ENCODE results near the gene KLLN.
A peak's percentile ranks its signal among the peaks of the same experiment; 100 is the strongest.
"Not testable (repeated sequence)": the region's sequence is repeated elsewhere in the genome, so short reads cannot be mapped to it uniquely, and the experiment has no call there.

KLLN gene

DNA sequence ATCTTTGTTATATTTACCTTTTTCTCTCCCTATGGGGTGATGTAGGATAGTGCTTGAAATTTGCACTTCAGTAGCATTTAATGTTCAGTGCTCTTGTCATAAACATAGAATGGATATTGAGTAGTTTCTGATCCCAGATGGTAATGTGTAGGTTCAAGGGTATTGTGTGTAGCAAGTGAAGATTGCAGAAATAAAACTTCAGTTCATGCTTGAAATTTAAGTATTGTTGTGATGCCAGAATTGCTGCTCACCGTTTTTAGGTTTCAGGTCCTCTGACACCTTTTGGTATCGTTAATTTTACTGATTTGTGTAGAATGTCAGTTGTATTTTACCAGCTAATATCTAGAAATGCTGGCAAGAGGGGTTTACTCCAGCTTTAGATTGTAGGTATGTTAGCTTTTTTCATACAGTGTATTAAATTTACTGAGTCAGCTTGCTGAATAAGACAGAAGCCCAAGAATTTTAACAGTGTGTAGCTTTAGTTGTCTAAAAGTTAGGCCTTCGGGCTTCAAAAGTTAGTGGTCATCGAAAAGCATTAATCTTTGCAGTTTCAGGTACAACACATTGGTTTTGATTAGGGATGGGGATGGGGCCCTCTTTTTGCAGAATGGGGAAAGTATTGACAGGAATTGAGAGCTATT, 2.0 kb upstream of the KLLN start:
- DNase-seq, result no peak

DNA sequence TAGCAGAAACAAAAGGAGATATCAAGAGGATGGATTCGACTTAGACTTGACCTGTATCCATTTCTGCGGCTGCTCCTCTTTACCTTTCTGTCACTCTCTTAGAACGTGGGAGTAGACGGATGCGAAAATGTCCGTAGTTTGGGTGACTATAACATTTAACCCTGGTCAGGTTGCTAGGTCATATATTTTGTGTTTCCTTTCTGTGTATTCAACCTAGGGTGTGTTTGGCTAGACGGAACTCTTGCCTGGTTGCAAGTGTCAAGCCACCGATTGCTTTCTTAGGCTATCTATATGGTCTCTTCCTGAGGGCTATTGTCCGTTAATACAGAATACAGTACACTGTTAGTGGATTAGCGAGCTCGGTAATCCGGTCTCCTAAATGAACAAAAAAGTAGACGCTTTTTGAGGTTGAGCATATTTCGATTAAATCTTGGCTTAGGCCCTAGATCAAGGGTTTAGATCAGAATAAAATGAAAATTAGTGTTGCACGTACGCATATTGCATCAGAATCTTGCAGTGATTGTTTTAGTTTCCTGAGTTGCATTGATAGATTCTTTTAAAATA, 1.2 kb upstream of the KLLN start:
- DNase-seq, result no peak

DNA sequence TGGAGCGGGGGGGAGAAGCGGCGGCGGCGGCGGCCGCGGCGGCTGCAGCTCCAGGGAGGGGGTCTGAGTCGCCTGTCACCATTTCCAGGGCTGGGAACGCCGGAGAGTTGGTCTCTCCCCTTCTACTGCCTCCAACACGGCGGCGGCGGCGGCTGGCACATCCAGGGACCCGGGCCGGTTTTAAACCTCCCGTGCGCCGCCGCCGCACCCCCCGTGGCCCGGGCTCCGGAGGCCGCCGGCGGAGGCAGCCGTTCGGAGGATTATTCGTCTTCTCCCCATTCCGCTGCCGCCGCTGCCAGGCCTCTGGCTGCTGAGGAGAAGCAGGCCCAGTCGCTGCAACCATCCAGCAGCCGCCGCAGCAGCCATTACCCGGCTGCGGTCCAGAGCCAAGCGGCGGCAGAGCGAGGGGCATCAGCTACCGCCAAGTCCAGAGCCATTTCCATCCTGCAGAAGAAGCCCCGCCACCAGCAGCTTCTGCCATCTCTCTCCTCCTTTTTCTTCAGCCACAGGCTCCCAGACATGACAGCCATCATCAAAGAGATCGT, 690 bp upstream of the KLLN start:
- DNase-seq, result not testable (repeated sequence)

DNA sequence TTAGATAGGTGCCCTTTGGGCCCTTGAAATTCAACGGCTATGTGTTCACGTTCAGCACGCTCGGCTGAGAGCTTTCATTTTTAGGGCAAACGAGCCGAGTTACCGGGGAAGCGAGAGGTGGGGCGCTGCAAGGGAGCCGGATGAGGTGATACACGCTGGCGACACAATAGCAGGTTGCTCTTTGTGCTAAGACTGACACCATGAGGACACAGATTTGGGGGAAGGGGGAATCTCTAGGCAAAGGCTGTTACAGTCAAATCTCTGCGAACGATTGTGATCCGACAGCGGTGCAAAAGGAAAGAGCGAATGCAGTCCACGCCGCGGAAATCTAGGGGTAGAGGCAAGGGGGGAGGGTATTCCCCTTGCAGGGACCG, 667 bp downstream of the KLLN start:
- DNase-seq, result peak; percentile 64

DNA sequence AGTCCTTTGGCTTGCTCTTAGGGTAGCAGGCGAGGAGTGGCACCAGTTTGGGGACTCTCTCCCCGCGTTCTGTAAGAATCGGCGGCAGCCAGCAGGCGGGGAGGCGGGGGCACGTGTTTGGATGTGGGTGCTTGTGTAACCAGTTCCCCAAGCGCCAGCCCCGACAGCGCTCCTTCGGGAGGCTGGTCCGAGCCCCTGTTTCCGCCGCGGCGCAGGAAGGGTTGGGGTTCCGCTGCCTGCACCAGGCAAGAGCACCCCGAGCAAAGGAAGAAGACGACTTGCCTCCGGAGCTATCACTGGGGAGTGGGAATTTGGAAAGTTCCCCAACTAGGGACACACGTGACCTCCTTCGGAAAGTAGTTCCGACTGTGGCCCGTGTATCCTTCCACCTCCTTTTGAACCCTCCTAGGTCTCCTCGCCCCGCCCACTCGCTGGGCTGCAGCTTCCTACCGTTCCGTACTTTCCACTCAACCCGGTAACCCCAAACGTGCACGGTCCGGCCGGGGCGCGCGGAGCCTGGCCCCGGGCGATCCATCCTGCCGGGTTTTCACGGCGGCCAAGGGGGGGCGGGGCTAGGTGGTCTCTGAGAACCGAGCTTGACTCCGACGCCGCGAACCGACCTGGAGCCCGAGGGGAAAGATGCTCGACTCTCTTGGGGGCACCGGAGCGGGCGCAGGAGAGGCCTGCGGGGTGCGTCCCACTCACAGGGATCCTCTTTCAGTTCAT, 1.2 kb downstream of the KLLN start:
- peak; percentile 85 for DNase-seq

DNA sequence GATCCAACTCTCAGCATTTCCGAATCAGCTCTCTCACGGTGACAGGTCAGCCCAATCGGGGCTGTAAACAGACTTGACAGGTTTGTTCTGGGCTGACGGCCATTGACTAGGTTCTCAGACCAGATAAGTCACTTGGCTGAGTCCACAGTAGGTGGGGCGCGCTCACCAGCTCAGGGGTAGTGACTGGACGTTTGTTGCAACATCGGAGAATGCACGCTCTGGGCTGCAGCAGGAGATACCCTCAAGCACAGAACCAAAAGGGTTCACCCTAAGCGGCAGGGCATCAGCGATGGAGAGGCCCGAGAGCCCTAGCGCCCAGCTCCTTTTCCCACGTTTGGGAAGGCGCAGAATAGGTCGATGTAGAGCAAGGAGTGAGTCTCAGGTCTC, 1.8 kb downstream of the KLLN start:
- DNase-seq, result no peak

DNA sequence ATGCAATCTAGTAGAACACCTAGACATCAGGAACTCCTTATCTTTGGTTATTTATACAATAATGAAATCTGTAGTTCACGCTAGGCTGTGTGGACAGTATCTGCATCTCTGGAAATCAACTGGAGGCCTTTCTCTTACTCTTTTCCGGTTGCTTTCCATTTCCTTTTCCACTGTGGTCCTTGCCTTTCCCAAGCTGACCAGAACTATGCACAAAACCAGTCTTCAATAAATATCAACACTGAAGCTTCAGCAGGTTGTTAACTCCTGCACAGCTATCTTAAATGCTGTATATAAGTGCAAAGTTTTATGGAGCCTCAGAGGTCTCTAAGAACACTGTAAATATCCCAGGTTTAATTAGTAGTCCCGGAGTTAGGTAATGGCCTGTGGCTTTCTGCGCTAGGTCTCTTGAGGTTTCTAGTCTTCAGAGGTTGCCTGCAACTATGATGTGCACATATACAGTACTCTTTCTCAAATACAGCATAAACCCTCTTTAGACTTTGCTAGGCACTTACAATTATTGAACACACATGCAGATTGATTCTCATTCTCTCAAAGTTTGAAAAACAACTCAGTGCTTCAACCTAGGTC, 2.4 kb downstream of the KLLN start:
- no peak for DNase-seq

DNA sequence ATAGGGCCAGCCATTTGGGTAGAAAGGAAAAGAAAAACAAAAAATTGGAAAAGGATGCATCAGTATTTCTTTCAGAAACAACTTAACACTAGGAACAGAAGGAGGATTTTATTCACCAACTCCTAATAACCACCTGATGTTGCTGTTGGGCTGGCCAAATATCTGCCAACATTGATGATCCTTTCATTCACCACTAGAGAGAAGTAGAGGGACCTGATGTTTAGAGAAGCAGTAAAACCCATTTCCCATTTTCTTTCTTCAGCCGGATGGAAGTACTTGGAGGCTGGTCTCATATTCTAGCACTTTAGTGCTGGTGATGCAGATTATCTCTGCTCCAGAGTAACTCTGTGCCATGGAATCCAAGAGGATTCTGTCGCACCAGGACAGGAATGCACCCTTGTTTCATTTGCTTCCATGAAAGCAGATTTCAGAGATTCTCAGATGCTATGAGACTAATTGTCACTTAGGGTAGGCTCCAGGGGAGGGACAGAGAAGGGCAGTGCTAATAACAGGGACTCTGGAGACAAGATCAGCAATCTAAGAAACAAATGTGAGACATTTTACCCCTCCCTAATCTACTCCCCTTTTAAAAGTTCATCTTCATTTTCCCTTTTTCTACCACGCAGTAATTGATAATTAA, 3.1 kb downstream of the KLLN start:
- DNase-seq, result no peak

DNA sequence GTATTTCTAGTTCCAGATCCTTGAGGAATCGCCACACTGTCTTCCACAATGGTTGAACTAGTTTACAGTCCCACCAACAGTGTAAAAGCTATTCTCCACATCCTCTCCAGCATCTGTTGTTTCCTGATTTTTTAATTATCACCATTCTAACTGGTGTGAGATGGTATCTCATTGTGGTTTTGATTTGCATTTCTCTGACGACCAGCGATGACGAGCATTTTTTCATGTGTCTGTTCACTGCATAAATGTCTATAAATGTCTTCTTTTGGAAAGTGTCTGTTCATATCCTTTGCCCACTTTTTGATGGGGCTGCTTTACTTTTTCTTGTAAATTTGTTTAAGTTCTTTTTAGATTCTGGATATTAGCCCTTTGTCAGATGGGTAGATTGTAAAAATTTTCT, 7.7 kb downstream of the KLLN start:
- DNase-seq, result not testable (repeated sequence)

DNA sequence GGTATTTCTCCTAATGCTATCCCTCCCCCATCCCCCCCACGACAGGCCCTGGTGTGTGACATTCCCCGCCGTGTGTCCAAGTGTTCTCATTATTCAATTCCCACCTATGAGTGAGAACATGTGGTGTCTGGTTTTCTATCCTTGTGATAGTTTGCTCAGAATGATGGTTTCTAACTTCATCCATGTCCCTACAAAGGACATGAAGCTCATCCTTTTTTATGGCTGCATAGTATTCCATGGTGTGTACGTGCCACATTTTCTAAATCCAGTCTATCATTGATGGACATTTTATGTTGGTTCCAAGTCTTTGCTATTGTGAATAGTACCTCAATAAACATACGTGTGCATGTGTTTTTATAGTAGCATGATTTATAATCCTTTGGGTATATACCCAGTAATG, 8.1 kb downstream of the KLLN start:
- DNase-seq, result not testable (repeated sequence)

DNA sequence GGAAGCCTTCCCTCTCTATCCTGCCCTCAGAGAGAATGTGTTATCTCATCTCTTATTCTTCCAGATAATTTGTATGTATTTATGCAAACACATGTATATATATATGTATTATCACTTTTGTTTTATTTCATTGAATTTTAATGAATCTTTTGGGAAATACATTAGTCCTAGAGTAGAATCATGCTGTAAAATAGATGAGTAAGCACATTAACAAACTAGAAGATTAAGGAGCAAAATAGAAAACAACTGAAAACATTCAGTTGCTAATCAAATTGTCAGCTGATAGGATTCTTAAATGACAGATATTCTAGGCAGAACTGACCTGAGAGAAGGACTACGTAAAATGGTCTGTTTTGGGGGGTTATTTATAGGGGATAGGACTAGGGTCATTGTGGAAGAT, 11.2 kb downstream of the KLLN start:
- DNase-seq, result no peak

DNA sequence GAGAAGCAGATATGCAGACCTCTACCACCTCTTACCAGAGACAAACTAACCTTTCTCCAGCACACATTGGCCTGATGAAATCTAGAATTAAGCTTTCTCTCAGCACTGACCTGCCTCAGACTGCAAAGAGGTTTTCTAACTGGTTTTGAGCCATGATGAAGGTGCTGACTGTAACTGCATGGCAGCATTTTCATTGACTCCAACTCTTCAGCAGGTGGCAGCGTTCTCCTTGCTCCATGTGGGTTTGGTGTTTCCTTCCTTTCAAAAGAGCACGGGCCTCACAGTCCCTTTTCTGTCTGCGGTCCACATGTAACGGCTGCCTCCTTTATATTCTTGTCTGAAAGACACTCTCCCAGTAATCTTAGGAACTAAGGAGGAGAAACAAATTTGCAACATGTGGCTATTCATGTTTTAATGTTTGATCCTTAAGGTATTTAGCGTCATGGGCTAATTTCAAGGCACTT, 12.6 kb downstream of the KLLN start:
- DNase-seq, result no peak

DNA sequence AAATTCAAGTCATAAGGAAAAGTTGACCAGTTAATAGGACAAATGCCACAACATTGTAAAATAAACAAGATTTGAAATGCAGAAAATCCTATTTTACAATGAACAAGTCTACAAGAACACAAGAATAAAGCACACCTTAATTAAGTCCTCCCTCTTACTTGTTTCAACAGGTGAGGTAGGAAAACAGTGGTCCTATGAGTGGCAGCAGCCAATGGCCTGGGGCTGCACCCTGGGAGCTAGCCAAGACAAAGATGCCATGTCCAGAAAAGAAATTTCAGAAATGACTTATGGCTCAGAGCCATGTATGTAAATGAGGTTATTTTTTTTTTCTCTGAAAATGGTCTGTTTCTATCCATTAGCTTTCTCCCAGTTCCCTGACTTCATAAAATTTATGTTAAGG, 14.3 kb downstream of the KLLN start:
- DNase-seq, result no peak

DNA sequence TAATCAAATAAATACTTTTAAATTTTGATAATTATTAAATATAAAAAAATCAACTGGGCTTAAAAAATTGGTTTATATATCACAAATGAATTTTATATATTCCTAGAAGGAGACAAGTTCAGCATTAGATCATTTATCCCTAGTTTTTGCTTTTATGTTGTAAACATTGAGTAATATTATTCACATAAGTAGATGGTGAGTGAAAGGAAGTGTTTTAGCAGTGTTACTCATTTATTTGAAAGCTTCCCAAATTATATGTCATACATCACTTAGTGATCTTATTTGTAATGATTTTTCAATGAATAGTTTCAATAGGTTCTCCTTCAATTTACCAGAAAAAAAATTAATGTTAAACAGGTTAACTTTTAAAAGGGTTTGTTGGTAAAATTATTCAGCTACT, 15.8 kb downstream of the KLLN start:
- DNase-seq, result no peak

DNA sequence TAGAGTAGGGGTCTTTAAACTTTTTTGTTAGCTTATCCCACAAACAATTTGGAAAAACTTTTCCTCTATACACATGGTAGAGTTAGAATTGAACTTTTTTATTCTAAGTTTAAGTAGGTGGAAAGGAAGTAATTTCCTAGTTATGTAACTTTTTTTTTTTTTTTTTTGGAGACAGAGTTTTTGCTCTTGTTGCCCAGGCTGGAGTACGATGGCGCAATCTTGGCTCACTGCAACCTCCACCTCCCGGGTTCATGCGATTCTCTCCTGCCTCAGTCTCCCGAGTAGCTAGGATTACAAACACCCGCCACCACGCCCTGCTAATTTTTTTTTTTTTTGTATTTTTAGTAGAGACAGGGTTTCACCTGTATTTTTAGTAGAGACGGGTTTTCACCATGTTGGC, 16.6 kb downstream of the KLLN start:
- not testable (repeated sequence) for DNase-seq

DNA sequence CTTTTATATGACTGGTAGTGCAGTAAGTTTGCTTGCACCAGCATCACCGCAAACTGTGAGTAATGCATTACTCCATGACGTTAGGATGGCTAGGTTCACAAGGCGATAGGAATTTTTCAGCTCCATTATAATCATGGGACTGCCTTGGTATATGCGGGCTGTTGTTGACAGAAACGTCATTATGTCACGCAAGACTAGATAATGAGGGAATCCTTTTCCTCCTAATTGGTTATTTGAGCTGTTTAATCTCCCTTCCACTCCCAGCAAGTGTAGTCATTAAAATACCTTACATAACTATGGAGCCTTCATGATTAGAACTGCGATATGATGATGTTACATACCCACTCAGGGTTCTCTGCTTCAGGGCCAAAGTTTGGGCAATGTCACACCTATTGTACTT, 17.3 kb downstream of the KLLN start:
- no peak for DNase-seq

DNA sequence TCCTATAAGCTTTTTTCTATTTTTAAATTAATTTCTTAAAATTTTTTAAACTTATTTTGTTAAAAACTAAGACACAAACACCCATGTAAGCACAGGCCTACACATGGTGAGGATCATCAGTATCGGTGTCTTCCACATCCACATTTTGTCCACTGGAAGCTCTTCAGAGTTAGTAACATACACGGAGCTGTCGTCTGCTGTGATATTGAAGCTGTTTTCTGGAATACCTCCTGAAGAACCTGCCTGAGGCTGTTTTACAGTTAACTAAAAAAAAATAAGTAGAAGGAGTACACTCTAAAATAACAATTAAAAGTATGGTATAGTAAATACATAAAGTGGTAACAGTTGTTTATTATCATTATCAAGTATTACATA, 17.7 kb downstream of the KLLN start:
- no peak for DNase-seq

DNA sequence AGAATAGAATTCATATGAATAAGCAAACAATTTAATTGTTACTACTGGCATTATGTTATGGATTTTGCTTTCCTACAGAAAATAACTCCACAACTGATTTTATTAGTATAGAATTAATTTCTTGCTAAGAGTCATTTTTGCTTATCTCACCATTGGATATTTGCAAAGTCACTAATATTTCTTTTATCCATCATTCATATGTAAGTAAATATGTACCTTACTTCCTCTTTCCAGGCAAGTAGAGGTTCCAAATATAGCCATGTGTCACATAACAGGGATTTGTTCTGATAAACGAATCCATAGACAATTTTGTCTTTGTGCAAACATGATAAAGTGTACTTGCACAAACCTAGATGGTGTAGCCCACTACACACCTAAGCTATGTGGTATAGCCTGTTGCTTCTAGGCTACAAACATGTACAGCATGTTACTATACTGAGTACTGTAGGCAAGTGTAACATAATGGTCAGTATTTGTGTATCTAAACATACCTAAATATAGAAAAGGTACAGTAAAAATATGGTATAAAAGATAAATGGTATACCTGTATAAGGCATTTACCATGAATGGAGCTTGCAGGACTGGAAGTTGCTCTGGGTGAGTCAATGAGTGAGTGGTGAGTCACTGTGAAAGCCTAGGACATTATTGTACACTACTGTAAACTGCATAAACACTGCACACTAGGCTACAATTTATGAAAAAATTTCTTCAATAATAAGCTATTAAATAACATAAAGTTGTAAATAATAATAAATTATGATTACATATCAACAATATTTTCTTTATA, 18.3 kb downstream of the KLLN start:
- DNase-seq, result no peak

DNA sequence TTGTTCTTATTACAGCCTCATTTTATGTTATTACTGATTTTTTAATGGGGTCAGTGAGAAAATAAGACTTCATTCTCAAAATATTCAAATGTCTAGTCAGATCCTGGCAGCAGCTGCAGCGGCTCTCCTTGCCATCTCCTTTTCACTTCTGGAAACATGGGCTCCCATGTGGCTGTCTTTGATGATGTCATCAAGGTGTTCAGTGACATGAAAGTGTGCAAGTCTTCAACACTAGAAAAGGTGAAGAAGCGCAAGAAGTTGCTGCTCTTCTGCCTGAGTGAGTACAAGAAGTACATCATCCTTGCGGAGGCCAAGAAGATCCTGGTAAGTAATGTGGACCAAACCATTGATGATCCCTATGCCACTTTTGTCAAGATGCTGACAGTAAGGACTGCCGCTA, 19.6 kb downstream of the KLLN start:
- no peak for DNase-seq

DNA sequence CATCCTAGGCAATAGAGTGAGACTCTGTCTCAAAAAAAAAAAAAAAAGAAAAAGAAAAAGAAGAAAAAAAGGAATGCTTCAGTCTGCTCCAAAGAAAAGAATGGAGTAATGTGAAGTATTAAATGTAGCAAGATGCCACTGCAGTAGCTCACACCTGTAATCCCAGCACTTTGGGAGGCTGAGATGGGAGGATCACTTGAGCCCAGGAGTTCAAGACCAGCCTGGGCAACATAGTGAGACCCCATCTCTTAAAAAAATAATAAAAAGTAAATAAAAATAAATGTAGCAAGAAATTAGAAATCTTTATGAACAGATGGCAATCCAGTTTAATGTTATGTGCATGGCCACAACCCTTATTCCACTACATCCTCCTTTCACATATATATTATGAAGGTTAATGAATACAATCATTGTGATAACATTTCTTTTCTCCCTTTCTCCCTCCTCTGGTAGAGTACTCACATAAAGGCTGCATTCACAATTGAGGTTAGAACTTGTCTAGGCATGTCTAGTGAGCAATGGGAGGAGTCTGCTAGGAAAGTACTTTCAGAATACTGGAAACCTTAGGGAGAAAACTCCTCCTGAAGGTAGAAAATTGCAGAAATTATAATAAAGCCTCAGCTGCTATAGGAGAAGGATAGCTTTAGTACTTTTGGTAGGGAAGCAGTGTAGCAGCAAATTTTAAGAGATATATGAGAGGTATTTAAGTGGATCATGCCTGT, 20.4 kb downstream of the KLLN start:
- no peak for DNase-seq

DNA sequence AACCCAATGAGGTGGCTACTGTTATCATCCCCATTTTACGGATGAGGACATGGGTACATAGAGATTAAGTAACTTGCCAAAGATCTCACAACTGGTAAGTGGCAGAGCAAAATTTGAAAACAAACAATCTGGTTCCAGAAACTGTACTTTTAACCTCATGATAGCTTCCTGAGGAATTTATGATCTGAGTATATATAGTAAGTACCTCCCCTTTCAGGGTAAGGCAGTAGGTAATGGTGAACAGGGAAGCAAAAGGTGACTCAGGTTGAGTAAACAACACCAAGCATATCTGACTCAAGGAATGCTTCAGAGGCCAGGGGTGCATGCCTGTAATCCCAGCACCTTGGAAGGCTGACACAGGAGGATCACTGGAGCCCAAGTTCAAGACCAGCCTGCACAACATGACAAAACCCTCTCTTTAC, 21.1 kb downstream of the KLLN start:
- DNase-seq, result no peak

DNA sequence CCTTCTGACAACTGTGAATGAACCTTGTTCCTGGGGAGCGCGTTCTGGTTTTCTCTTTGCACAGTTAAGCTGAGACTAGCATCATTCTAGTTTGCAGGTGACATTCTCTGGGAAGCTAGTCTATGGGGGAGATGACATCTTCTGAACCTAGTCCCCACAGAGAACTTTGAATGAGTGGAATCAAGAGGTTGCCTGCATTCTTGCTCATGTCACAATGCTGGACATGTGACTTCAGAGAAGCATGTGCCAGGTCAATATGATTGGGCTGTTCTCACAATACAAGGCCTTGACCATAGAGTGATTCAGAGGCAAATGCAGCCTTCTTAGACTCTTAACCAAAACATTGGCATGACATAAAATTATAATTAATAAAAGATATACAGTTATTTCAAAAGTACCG, 22.1 kb downstream of the KLLN start:
- no peak for DNase-seq

All from NCI-H1048 (cell line).